Measurements from ENCODE around the gene IGLL5. TPM values are rescaled to one million over a fixed set of nuclear protein-coding genes. Genes with fewer than 3 reads are reported as not detected.
A peak's percentile ranks its signal among the peaks of the same experiment; 100 is the strongest.

Gene IGLL5
- polyA plus RNA-seq, 2 of the 4 experiments (the other 2 are of a cell fraction): not detected

DNA sequence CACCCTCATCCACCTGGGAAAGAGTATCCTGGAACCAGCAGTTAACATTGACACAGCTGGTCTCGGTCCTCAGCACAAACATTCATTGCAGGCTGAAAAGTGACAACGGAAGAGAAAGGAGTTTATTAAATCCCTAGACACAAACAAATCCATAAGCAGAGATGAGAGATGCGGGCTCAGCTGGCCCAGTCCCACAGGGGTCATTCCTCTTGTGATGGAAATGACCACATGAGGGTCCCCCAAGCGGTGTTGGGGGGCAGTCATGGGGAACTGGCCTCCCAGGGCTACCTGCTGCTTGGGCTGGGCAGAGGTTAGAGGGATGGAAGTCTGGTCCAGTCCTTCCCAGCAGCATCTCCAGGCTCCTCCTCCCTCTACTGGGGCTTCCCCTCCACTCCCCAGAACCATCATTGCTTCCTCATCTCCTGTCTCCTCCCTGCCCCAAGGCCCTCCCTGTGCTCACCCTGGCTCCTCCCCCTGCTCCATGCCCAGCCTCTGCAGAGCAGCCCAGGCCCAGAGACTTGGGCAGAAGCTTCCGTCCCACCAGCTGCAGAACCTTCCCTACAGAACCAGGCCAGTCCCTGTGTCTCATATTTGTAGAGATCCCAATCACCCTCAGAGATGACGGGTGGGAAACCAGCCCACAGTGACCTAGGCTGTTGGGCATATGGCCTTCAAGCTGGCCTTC is 5.4 kb upstream of the IGLL5 start:
- no peaks in the 10 kb centered on the region for H3K9me3 ChIP-seq
- ChIA-PET POLR2A (no interaction called here), CTCF (interaction anchor here (0.9 to 4.0 kb wide), 13 partner anchors 16 to 418 kb away, joined by 3 to 18 read pairs (median 6); no protein-coding TSS in a partner anchor)
- TF ChIP-seq, protein P1, sequence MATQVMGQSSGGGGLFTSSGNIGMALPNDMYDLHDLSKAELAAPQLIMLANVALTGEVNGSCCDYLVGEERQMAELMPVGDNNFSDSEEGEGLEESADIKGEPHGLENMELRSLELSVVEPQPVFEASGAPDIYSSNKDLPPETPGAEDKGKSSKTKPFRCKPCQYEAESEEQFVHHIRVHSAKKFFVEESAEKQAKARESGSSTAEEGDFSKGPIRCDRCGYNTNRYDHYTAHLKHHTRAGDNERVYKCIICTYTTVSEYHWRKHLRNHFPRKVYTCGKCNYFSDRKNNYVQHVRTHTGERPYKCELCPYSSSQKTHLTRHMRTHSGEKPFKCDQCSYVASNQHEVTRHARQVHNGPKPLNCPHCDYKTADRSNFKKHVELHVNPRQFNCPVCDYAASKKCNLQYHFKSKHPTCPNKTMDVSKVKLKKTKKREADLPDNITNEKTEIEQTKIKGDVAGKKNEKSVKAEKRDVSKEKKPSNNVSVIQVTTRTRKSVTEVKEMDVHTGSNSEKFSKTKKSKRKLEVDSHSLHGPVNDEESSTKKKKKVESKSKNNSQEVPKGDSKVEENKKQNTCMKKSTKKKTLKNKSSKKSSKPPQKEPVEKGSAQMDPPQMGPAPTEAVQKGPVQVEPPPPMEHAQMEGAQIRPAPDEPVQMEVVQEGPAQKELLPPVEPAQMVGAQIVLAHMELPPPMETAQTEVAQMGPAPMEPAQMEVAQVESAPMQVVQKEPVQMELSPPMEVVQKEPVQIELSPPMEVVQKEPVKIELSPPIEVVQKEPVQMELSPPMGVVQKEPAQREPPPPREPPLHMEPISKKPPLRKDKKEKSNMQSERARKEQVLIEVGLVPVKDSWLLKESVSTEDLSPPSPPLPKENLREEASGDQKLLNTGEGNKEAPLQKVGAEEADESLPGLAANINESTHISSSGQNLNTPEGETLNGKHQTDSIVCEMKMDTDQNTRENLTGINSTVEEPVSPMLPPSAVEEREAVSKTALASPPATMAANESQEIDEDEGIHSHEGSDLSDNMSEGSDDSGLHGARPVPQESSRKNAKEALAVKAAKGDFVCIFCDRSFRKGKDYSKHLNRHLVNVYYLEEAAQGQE (IDR thresholded peaks at IDR 0.05): no peak
- TF ChIP-seq POLR2AphosphoS2 (conservative IDR thresholded peaks at IDR 0.05; ENCODE audit: low read length) (no peak), EP300 (IDR thresholded peaks at IDR 0.05) (no peak), CHD2 (IDR thresholded peaks at IDR 0.05; ENCODE audit: low read length, partially characterized antibody) (no peak), BHLHE40 (IDR thresholded peaks at IDR 0.05; ENCODE audit: low read depth, low read length) (no peak), PHF8 (IDR thresholded peaks at IDR 0.05; ENCODE audit: borderline replicate concordance, low read depth) (no peak), MYC (IDR thresholded peaks at IDR 0.05; ENCODE audit: borderline replicate concordance, low read length) (no peak), RCOR1 (IDR thresholded peaks at IDR 0.05; ENCODE audit: low read depth, low read length) (no peak), SREBF2 (IDR thresholded peaks at IDR 0.05) (no peak), HOXB13 (CRISPR knock-in tag; IDR thresholded peaks at IDR 0.05; ENCODE audit: low read depth) (no peak)
- TF ChIP-seq, protein P2, sequence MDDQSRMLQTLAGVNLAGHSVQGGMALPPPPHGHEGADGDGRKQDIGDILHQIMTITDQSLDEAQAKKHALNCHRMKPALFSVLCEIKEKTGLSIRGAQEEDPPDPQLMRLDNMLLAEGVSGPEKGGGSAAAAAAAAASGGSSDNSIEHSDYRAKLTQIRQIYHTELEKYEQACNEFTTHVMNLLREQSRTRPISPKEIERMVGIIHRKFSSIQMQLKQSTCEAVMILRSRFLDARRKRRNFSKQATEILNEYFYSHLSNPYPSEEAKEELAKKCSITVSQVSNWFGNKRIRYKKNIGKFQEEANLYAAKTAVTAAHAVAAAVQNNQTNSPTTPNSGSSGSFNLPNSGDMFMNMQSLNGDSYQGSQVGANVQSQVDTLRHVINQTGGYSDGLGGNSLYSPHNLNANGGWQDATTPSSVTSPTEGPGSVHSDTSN (IDR thresholded peaks at IDR 0.05): no peak
- TF ChIP-seq, protein P3, sequence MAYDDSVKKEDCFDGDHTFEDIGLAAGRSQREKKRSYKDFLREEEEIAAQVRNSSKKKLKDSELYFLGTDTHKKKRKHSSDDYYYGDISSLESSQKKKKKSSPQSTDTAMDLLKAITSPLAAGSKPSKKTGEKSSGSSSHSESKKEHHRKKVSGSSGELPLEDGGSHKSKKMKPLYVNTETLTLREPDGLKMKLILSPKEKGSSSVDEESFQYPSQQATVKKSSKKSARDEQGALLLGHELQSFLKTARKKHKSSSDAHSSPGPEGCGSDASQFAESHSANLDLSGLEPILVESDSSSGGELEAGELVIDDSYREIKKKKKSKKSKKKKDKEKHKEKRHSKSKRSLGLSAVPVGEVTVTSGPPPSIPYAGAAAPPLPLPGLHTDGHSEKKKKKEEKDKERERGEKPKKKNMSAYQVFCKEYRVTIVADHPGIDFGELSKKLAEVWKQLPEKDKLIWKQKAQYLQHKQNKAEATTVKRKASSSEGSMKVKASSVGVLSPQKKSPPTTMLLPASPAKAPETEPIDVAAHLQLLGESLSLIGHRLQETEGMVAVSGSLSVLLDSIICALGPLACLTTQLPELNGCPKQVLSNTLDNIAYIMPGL (CRISPR knock-in tag; IDR thresholded peaks at IDR 0.05; ENCODE audit: borderline replicate concordance): no peak
- TF ChIP-seq, protein P4, sequence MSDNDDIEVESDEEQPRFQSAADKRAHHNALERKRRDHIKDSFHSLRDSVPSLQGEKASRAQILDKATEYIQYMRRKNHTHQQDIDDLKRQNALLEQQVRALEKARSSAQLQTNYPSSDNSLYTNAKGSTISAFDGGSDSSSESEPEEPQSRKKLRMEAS (IDR thresholded peaks at IDR 0.05): no peak
- TF ChIP-seq, protein P5, sequence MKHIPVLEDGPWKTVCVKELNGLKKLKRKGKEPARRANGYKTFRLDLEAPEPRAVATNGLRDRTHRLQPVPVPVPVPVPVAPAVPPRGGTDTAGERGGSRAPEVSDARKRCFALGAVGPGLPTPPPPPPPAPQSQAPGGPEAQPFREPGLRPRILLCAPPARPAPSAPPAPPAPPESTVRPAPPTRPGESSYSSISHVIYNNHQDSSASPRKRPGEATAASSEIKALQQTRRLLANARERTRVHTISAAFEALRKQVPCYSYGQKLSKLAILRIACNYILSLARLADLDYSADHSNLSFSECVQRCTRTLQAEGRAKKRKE (CRISPR knock-in tag; IDR thresholded peaks at IDR 0.05; ENCODE audit: low read depth): no peak
- FAIRE-seq (no peak), ATAC-seq (peak in 1 of 2 experiments; percentile 49; a peak in 3 of 6 replicates), DNase-seq (ENCODE audit: low read depth in 1 of 2, low spot score in 1 of 2) (no peak)
- H3K27ac ChIP-seq: no peak overlapping the region
- WGBS (ENCODE audit: missing lambda C conversion rate): 66% methylated on average over 6 of the region's 6 CpGs
- no peaks in the 10 kb centered on the region for H3K4me1 ChIP-seq
- no peak overlapping the region for H3K4me3 ChIP-seq
- H3K4me2 ChIP-seq: no peak overlapping the region

DNA sequence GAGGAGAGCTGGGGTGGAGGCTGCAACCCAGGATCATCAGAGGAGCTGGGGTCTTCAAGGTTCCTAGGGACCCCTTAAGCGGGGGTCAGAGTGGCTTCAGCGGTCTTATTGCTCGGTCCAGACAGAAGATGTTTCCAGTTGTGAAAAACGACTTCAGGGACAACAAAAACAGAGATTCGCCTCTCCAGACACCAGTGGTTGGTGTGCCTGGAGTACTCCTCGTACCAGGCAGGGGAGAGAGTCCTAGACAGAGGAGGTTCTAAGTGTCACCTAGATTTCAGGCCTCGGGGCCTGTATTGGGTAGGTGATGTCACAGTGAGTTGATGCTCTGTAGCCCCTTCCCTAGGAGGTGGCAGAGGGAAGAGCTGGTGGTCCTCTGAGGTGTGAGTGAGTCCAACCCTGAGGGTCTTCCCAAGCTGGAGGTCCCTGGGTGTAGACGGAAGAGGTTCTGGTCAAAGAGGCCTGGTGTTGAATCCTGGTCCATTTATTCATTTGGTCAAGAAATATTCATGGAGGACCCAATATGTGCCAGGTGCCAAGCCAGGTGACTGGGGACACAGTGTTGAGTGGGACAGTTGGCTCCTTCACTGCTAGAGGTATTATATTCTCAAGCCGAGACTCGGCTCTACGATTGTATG is 4.4 kb upstream of the IGLL5 start:
- WGBS (ENCODE audit: missing lambda C conversion rate): 71% methylated on average over 11 of the region's 11 CpGs
- ATAC-seq: no peak
- DNase-seq (ENCODE audit: low read depth in 1 of 2, low spot score in 1 of 2): no peak
- no peak for TF ChIP-seq CBX8 (IDR thresholded peaks at IDR 0.05)
- TF ChIP-seq HOXB13 (CRISPR knock-in tag; IDR thresholded peaks at IDR 0.05; ENCODE audit: low read depth): no peak
- no peak for TF ChIP-seq CEBPB (IDR thresholded peaks at IDR 0.05)
- no peak for TF ChIP-seq ESRRA (IDR thresholded peaks at IDR 0.05; ENCODE audit: borderline replicate concordance, low read length)
- no peak for TF ChIP-seq TFCP2L1 (CRISPR knock-in tag; IDR thresholded peaks at IDR 0.05)
- no peak for TF ChIP-seq ZFP36 (IDR thresholded peaks at IDR 0.05; ENCODE audit: borderline replicate concordance, partially characterized antibody)
- no peak for TF ChIP-seq EHF (CRISPR knock-in tag; IDR thresholded peaks at IDR 0.05)
- TF ChIP-seq JUN (IDR thresholded peaks at IDR 0.05): no peak
- no peak for TF ChIP-seq FOSB (CRISPR knock-in tag; IDR thresholded peaks at IDR 0.05)
- TF ChIP-seq BHLHE40 (IDR thresholded peaks at IDR 0.05; ENCODE audit: low read depth, low read length): no peak
- Histone ChIP-seq H3K4me2 (no peak overlapping the region), H3K4me3 (no peak overlapping the region), H3K4me1 (no peaks in the 10 kb centered on the region), H3K9me3 (no peaks in the 10 kb centered on the region), H3K27ac (no peak overlapping the region)
- no peak for FAIRE-seq
- ChIA-PET POLR2A (no interaction called here), CTCF (interaction anchor here (0.6 to 3.5 kb wide), 33 partner anchors 8 to 452 kb away, joined by 3 to 22 read pairs (median 6); no protein-coding TSS in a partner anchor)

Data from A549 (cell line).